Amniotic stem cell (primary cell): Measurements from ENCODE around the gene PTPRU.

Source experiments
- DNase-seq: peaks from one replicate; lab custom pipeline; 2025; lab: John Stamatoyannopoulos, UW

The PTPRU gene

GRCh38 chr1:29267321-29268070 is 31.2 kb downstream of the PTPRU start:
- DNase-seq = no peak

- DNase-seq = no peak
Observed at GRCh38 chr1:29269382-29269781, 33.1 kb downstream of the PTPRU start.

GRCh38 chr1:29270929-29271521 is 34.7 kb downstream of the PTPRU start:
- no peak for DNase-seq

- no peak for DNase-seq
Observed at GRCh38 chr1:29271724-29272123, 35.4 kb downstream of the PTPRU start.

GRCh38 chr1:29272147-29272907 is 36.0 kb downstream of the PTPRU start:
- DNase-seq = no peak

- DNase-seq = no peak
Observed at GRCh38 chr1:29275435-29275834, 39.1 kb downstream of the PTPRU start.

- no peak for DNase-seq
Observed at GRCh38 chr1:29278124-29278523, 41.8 kb downstream of the PTPRU start.

GRCh38 chr1:29279406-29279805 is 43.1 kb downstream of the PTPRU start:
- no peak for DNase-seq

- DNase-seq = no peak
Observed at GRCh38 chr1:29279951-29280391, 43.6 kb downstream of the PTPRU start.

- DNase-seq = no peak
Observed at GRCh38 chr1:29280409-29281131, 44.2 kb downstream of the PTPRU start.

- no peak for DNase-seq
Observed at GRCh38 chr1:29281571-29281970, 45.2 kb downstream of the PTPRU start.

- DNase-seq = no peak
Observed at GRCh38 chr1:29282135-29282923, 46.0 kb downstream of the PTPRU start.

GRCh38 chr1:29282924-29283803 is 46.8 kb downstream of the PTPRU start:
- DNase-seq = no peak

- no peak for DNase-seq
Observed at GRCh38 chr1:29283804-29284195, 47.5 kb downstream of the PTPRU start.

- DNase-seq = no peak
Observed at GRCh38 chr1:29284286-29284960, 48.1 kb downstream of the PTPRU start.

- no peak for DNase-seq
Observed at GRCh38 chr1:29284961-29285560, 48.7 kb downstream of the PTPRU start.

GRCh38 chr1:29285771-29286170 is 49.4 kb downstream of the PTPRU start:
- DNase-seq = no peak

- DNase-seq = no peak
Observed at GRCh38 chr1:29286194-29286767, 50.0 kb downstream of the PTPRU start.

GRCh38 chr1:29289493-29289892 is 53.2 kb downstream of the PTPRU start:
- DNase-seq = no peak
